VCaP (cell line): ENCODE results near the gene GLIS1.

Source experiments
- H3K27ac ChIP-seq: fragments of 450-650 bp; 2 replicates; pipeline ENCODE4 v1.5.1; 2017
- CTCF ChIP-seq: fragments of 450-650 bp; conservative IDR thresholded peaks from 2 replicates; pipeline ENCODE4 v1.5.1; 2017; ENCODE audit warnings: mild to moderate bottlenecking, moderate library complexity

GLIS1 gene

GRCh38 chr1:53601031-53601745, 137.8 kb downstream of the GLIS1 start:
- TF ChIP-seq CTCF, result no peak
- H3K27ac ChIP-seq, result no peak overlapping the region

- no peak overlapping the region for H3K27ac ChIP-seq
- no peak for TF ChIP-seq CTCF
These were observed 138.4 kb downstream of the GLIS1 start for GRCh38 chr1:53600561-53600960.

- no peak overlapping the region for H3K27ac ChIP-seq
- no peak for TF ChIP-seq CTCF
These were observed 139.0 kb downstream of the GLIS1 start for GRCh38 chr1:53600001-53600400.

- no peak for TF ChIP-seq CTCF
- H3K27ac ChIP-seq, result no peak overlapping the region
These were observed 139.5 kb downstream of the GLIS1 start for GRCh38 chr1:53599481-53599880.

GRCh38 chr1:53598966-53599365, 140.0 kb downstream of the GLIS1 start:
- no peak overlapping the region for H3K27ac ChIP-seq
- no peak for TF ChIP-seq CTCF

- TF ChIP-seq CTCF, result no peak
These were observed 143.1 kb downstream of the GLIS1 start for GRCh38 chr1:53595906-53596305.

GRCh38 chr1:53594391-53595180, 144.4 kb downstream of the GLIS1 start:
- TF ChIP-seq CTCF, result no peak
- no peak overlapping the region for H3K27ac ChIP-seq

More at GRCh38 chr1:53595906-53596305, 143.1 kb downstream of the GLIS1 start:
- no peak overlapping the region for H3K27ac ChIP-seq
